Naive thymus-derived CD4-positive, alpha-beta T cell (primary cell): ENCODE measurements around the gene TPGS1. TPM values are rescaled to one million over a fixed set of nuclear protein-coding genes. Genes with fewer than 3 reads are reported as not detected.

Source experiments
- ATAC-seq: fragments of 150-1000 bp; cut with Tn5 transposase; 2 replicates; pipeline ENCODE4 v1.10.0; 2021; ENCODE audit warnings: mild to moderate bottlenecking, moderate library complexity
- CTCF ChIA-PET: fragments of 350-600 bp; sonication (Branson Sonifier 250); formaldehyde crosslinking; loops from one replicate; lab custom pipeline; 2021; ENCODE audit warnings: antibody characterized with exemption; lab: Charles Lee
- POLR2A ChIA-PET: fragments of 350-600 bp; sonication (Branson Sonifier 250); formaldehyde crosslinking; loops from one replicate; lab custom pipeline; 2021; ENCODE audit warnings: antibody characterized with exemption, inconsistent platforms; lab: Charles Lee
- DNase-seq, 9 donors: peaks; one replicate each; pipeline versions ENCODE4 v3.0.0 to v3.0.0-alpha.2; 2020 to 2022; ENCODE audit warnings: mixed read lengths in 1 of 9
- H3K27ac ChIP-seq: one replicate; pipeline ENCODE4 v1.7.0; 2013; ENCODE audit warnings: mild to moderate bottlenecking, low read depth, low read length, moderate library complexity
- H3K27me3 ChIP-seq, 2 donors: one replicate each; pipeline ENCODE4 v1.7.0; 2013; ENCODE audit warnings: low read length in 2 of 2, mild to moderate bottlenecking in 2 of 2, moderate library complexity in 2 of 2; ENCODE audit not compliant: control insufficient read depth in 2 of 2, insufficient read depth in 2 of 2
- H3K36me3 ChIP-seq, 3 experiments: 1 replicate in 2 of 3; 2 replicates in 1 of 3; pipeline ENCODE4 v1.7.0; 2013; ENCODE audit warnings: low read length in 3 of 3, mild to moderate bottlenecking in 3 of 3, moderate library complexity in 1 of 3; ENCODE audit not compliant: insufficient read depth in 3 of 3, control insufficient read depth in 2 of 3
- H3K4me1 ChIP-seq, 2 donors: one replicate each; pipeline ENCODE4 v1.7.0; 2013; ENCODE audit warnings: low read length in 2 of 2, mild to moderate bottlenecking in 2 of 2, moderate library complexity in 1 of 2; ENCODE audit not compliant: control insufficient read depth in 2 of 2, insufficient read depth in 2 of 2
- H3K4me3 ChIP-seq: 2 replicates; pipeline ENCODE4 v1.7.0; 2013; ENCODE audit warnings: mild to moderate bottlenecking, low read length
- H3K9me3 ChIP-seq, 3 experiments: 1 replicate in 2 of 3; 2 replicates in 1 of 3; pipeline ENCODE4 v1.7.0; 2013; ENCODE audit warnings: low read length in 3 of 3; ENCODE audit not compliant: control insufficient read depth in 2 of 3
- H3K27ac Mint-ChIP-seq, 9 donors: one replicate each; pipeline ENCODE4 v1.8.0; 2020 to 2022; ENCODE audit warnings: mixed read lengths in 9 of 9, mild to moderate bottlenecking in 8 of 9, moderate library complexity in 5 of 9, inconsistent platforms in 2 of 9
- H3K27me3 Mint-ChIP-seq, 5 donors: one replicate each; pipeline ENCODE4 v1.8.0; 2021 to 2022; ENCODE audit warnings: mixed read lengths in 5 of 5, mild to moderate bottlenecking in 1 of 5
- H3K36me3 Mint-ChIP-seq, 5 donors: one replicate each; pipeline ENCODE4 v1.8.0; 2020 to 2022; ENCODE audit warnings: mixed read lengths in 5 of 5, mild to moderate bottlenecking in 3 of 5, inconsistent platforms in 1 of 5
- H3K4me1 Mint-ChIP-seq, 7 donors: one replicate each; pipeline ENCODE4 v1.8.0; 2020 to 2022; ENCODE audit warnings: mixed read lengths in 7 of 7, mild to moderate bottlenecking in 3 of 7, inconsistent platforms in 1 of 7
- H3K4me3 Mint-ChIP-seq, 10 donors: one replicate each; pipeline ENCODE4 v1.8.0; 2020 to 2022; ENCODE audit warnings: mild to moderate bottlenecking in 10 of 10, mixed read lengths in 10 of 10, moderate library complexity in 6 of 10, inconsistent platforms in 2 of 10
- H3K9me3 Mint-ChIP-seq, 11 donors: one replicate each; pipeline ENCODE4 v1.8.0; 2020 to 2022; ENCODE audit warnings: mixed read lengths in 11 of 11, mild to moderate bottlenecking in 4 of 11, inconsistent platforms in 1 of 11, moderate library complexity in 1 of 11
- intact Hi-C, 2 donors: fragments of 100-400 bp; cut with micrococcal nuclease; formaldehyde crosslinking; loops; one replicate each; pipeline ENCODE4 v1.15.1; 2023
- polyA plus RNA-seq, 2 donors: library from polyadenylated mRNA; unstranded; fragments of 300-500 nt; fragmentation: Illumina TruSeq; gene quantifications; one replicate each; pipeline ENCODE4 v1.2.3, GENCODE V29; 2021
- total RNA-seq, 6 experiments: library from RNA in 5 of 6; stranded (reverse) in 5 of 6; gene quantifications; 1 replicate in 5 of 6; 2 replicates in 1 of 6; pipeline ENCODE4 v1.2.3 and lab custom pipeline; 2021 to 2026

Gene TPGS1
- total and polyA plus RNA-seq, 7 experiments from 2014 or later = 21.6 to 36.4 (median 24.2) TPM

GRCh38 chr19:532561-533363 lies 25.5 kb downstream of the TPGS1 start:
- Mint-ChIP-seq H3K27ac (peak overlapping the region; percentile 58 to 96 (median 92)), H3K27me3 (no peaks in the 10 kb centered on the region), H3K36me3 (no peaks in the 10 kb centered on the region), H3K4me1 (peaks cover 8 to 32% (median 16%) of the 10 kb centered on the region in 7 donors), H3K9me3 (no peaks in the 10 kb centered on the region), H3K4me3 (peak overlapping the region; percentile 88 to 96 (median 92))
- POLR2A ChIA-PET = interaction anchor here (0.6 to 6.3 kb wide), 11 partner anchors 10 to 130 kb away, joined by 3 to 70 read pairs (median 3); partner anchors contain the start of genes POLRMT and RNF126
- ATAC-seq (peak; percentile 20), DNase-seq (peak in 8 of 9 donors; percentile 33 to 60 (median 50))
- H3K9me3 ChIP-seq = no peaks in the 10 kb centered on the region
- intact Hi-C loops = loop anchor here in 1 of 2 donors (1.0 kb wide), 1 partner anchor 11 kb away; no protein-coding TSS in a partner anchor
- CTCF ChIA-PET = interaction anchor here (0.6 to 3.7 kb wide), 7 partner anchors 10 to 238 kb away, joined by 3 to 28 read pairs (median 5); no protein-coding TSS in a partner anchor
- H3K36me3 ChIP-seq = peaks cover 0 to 32% (median 0%) of the 10 kb centered on the region in 3 experiments
- peak overlapping the region; percentile 81 for H3K27ac ChIP-seq
- peak overlapping the region; percentile 67 for H3K4me3 ChIP-seq
- peaks cover 8 to 9% of the 10 kb centered on the region in 2 donors for H3K4me1 ChIP-seq
- H3K27me3 ChIP-seq = no peaks in the 10 kb centered on the region

GRCh38 chr19:533364-534058 lies 26.2 kb downstream of the TPGS1 start:
- no peaks in the 10 kb centered on the region for H3K9me3 ChIP-seq
- Mint-ChIP-seq H3K4me3 (peak overlapping the region; percentile 52 to 96 (median 90)), H3K36me3 (peaks cover 0 to 7% (median 4%) of the 10 kb centered on the region in 5 donors), H3K4me1 (peaks cover 8 to 32% (median 16%) of the 10 kb centered on the region in 7 donors), H3K27ac (peak overlapping the region in 7 of 9 donors; percentile 10 to 94 (median 77)), H3K27me3 (no peaks in the 10 kb centered on the region), H3K9me3 (no peaks in the 10 kb centered on the region)
- ATAC-seq (no peak), DNase-seq (no peak)
- H3K4me1 ChIP-seq = peaks cover 8 to 9% of the 10 kb centered on the region in 2 donors
- H3K27me3 ChIP-seq = no peaks in the 10 kb centered on the region
- peak overlapping the region; percentile 81 for H3K27ac ChIP-seq
- H3K36me3 ChIP-seq = peaks cover 0 to 39% (median 5%) of the 10 kb centered on the region in 3 experiments
- ChIA-PET POLR2A (interaction anchor here (0.6 to 6.3 kb wide), 5 partner anchors 14 to 127 kb away, joined by 3 to 70 read pairs (median 3); no protein-coding TSS in a partner anchor), CTCF (interaction anchor here (0.6 to 3.7 kb wide), 6 partner anchors 9 to 239 kb away, joined by 3 to 28 read pairs (median 4); no protein-coding TSS in a partner anchor)
- intact Hi-C loops = no loop called here
- H3K4me3 ChIP-seq = peak overlapping the region; percentile 67

- Mint-ChIP-seq H3K27ac (peak overlapping the region in 6 of 9 donors; percentile 10 to 94 (median 32)), H3K9me3 (no peaks in the 10 kb centered on the region), H3K4me1 (peaks cover 8 to 32% (median 16%) of the 10 kb centered on the region in 7 donors), H3K4me3 (peak overlapping the region in 7 of 10 donors; percentile 20 to 96 (median 90)), H3K36me3 (peaks cover 0 to 8% (median 4%) of the 10 kb centered on the region in 5 donors), H3K27me3 (no peaks in the 10 kb centered on the region)
- Histone ChIP-seq H3K4me3 (no peak overlapping the region), H3K27ac (peak overlapping the region; percentile 81), H3K4me1 (peaks cover 8 to 9% of the 10 kb centered on the region in 2 donors), H3K27me3 (no peaks in the 10 kb centered on the region), H3K9me3 (no peaks in the 10 kb centered on the region), H3K36me3 (peaks cover 0 to 43% (median 5%) of the 10 kb centered on the region in 3 experiments)
- CTCF ChIA-PET = interaction anchor here (0.9 kb wide), 1 partner anchor 240 kb away, joined by 3 read pairs; no protein-coding TSS in a partner anchor
- DNase-seq (no peak), ATAC-seq (no peak)
- POLR2A ChIA-PET = interaction anchor here (6.3 kb wide), 1 partner anchor 24 kb away, joined by 70 read pairs; no protein-coding TSS in a partner anchor
- intact Hi-C loops = no loop called here
Measured at GRCh38 chr19:534088-534487, 26.8 kb downstream of the TPGS1 start.

- ATAC-seq = no peak
- Histone ChIP-seq H3K36me3 (peaks cover 0 to 50% (median 5%) of the 10 kb centered on the region in 3 experiments), H3K4me1 (peaks cover 8 to 9% of the 10 kb centered on the region in 2 donors), H3K27ac (no peak overlapping the region), H3K9me3 (no peaks in the 10 kb centered on the region), H3K4me3 (no peak overlapping the region), H3K27me3 (no peaks in the 10 kb centered on the region)
- no peak for DNase-seq
- peaks cover 0 to 8% (median 4%) of the 10 kb centered on the region in 5 donors for H3K36me3 Mint-ChIP-seq
- no peaks in the 10 kb centered on the region for H3K9me3 Mint-ChIP-seq
- intact Hi-C loops = no loop called here
- ChIA-PET POLR2A (no interaction called here), CTCF (no interaction called here)
- H3K27ac Mint-ChIP-seq = peak overlapping the region in 2 of 9 donors; percentile 52 to 76
- H3K27me3 Mint-ChIP-seq = no peaks in the 10 kb centered on the region
- H3K4me3 Mint-ChIP-seq = peak overlapping the region in 5 of 10 donors; percentile 51 to 71 (median 53)
- H3K4me1 Mint-ChIP-seq = peaks cover 8 to 29% (median 16%) of the 10 kb centered on the region in 7 donors
Measured at GRCh38 chr19:535017-535835, 27.9 kb downstream of the TPGS1 start.

- Mint-ChIP-seq H3K4me1 (peaks cover 8 to 25% (median 16%) of the 10 kb centered on the region in 7 donors), H3K9me3 (no peaks in the 10 kb centered on the region), H3K4me3 (peak overlapping the region in 1 of 10 donors; percentile 34), H3K27ac (peak overlapping the region in 1 of 9 donors; percentile 28), H3K27me3 (no peaks in the 10 kb centered on the region), H3K36me3 (peaks cover 0 to 8% (median 4%) of the 10 kb centered on the region in 5 donors)
- CTCF ChIA-PET = interaction anchor here (0.6 kb wide), 1 partner anchor 901 kb away, joined by 3 read pairs; no protein-coding TSS in a partner anchor
- intact Hi-C loops = no loop called here
- H3K36me3 ChIP-seq = peaks cover 0 to 56% (median 5%) of the 10 kb centered on the region in 3 experiments
- POLR2A ChIA-PET = no interaction called here
- DNase-seq (no peak), ATAC-seq (no peak)
- H3K27ac ChIP-seq = no peak overlapping the region
- H3K4me3 ChIP-seq = no peak overlapping the region
- H3K27me3 ChIP-seq = no peaks in the 10 kb centered on the region
- H3K4me1 ChIP-seq = peaks cover 8 to 9% of the 10 kb centered on the region in 2 donors
- H3K9me3 ChIP-seq = no peaks in the 10 kb centered on the region
Measured at GRCh38 chr19:536031-536880, 29.0 kb downstream of the TPGS1 start.
